Neural cell (in vitro differentiated cells): Measurements from ENCODE around the gene APOM. TPM values are rescaled to one million over a fixed set of nuclear protein-coding genes. Genes with fewer than 3 reads are reported as not detected.

ENCODE experiments used
- H2AFZ ChIP-seq: fragments of 200-600, 300-800 bp; sonication (generic), shearing (Covaris generic); 2 replicates; pipeline ENCODE4 v1.6.0; 2014; ENCODE audit warnings: low read depth, mild to moderate bottlenecking, antibody characterized with exemption, low read length, moderate library complexity
- H3F3A ChIP-seq: fragments of 200-600 bp; shearing (Covaris generic); 2 replicates; pipeline ENCODE4 v1.6.1; 2016; ENCODE audit warnings: mild to moderate bottlenecking, moderate library complexity, mixed read lengths, antibody characterized with exemption, low read length; ENCODE audit not compliant: insufficient read depth, poor library complexity, severe bottlenecking
- H3K27ac ChIP-seq: fragments of 200-600, 300-800 bp; sonication (generic), shearing (Covaris generic); 2 replicates; pipeline ENCODE4 v1.5.1; 2014; ENCODE audit warnings: mild to moderate bottlenecking, low read length, moderate library complexity
- H3K27me3 ChIP-seq: fragments of 300-800, 200-600 bp; sonication (generic), shearing (Covaris generic); 2 replicates; pipeline ENCODE4 v1.6.0; 2014; ENCODE audit warnings: mild to moderate bottlenecking, low read depth, low read length, moderate library complexity; ENCODE audit not compliant: insufficient read depth
- H3K36me3 ChIP-seq: fragments of 300-800, 200-600 bp; sonication (generic), shearing (Covaris generic); 2 replicates; pipeline ENCODE4 v1.5.1; 2014; ENCODE audit warnings: mild to moderate bottlenecking, antibody characterized with exemption, low read length, moderate library complexity; ENCODE audit not compliant: insufficient read depth
- H3K4me2 ChIP-seq: fragments of 300-800, 200-600 bp; sonication (generic), shearing (Covaris generic); 2 replicates; pipeline ENCODE4 v1.6.0; 2014; ENCODE audit warnings: mild to moderate bottlenecking, low read length
- H3K4me3 ChIP-seq: fragments of 300-800, 200-600 bp; sonication (generic), shearing (Covaris generic); 2 replicates; pipeline ENCODE4 v1.5.1; 2014; ENCODE audit warnings: mild to moderate bottlenecking, low read length, moderate library complexity
- H3K79me2 ChIP-seq: fragments of 200-600 bp; shearing (Covaris generic); replicated peaks from 2 replicates; pipeline ENCODE4 v1.6.0; 2014; ENCODE audit warnings: mild to moderate bottlenecking, low read length, moderate library complexity; ENCODE audit not compliant: insufficient read depth
- H3K9ac ChIP-seq: fragments of 300-800, 200-600 bp; sonication (generic), shearing (Covaris generic); 2 replicates; pipeline ENCODE4 v1.6.1; 2016; ENCODE audit warnings: mild to moderate bottlenecking, low read length, mixed read lengths
- H3K9me2 ChIP-seq: fragments of 200-600 bp; shearing (Covaris generic); 2 replicates; pipeline ENCODE4 v1.6.1; 2016; ENCODE audit warnings: mild to moderate bottlenecking, low read length, mixed read lengths; ENCODE audit not compliant: insufficient read depth
- H3K9me3 ChIP-seq: fragments of 200-600, 300-800 bp; sonication (generic), shearing (Covaris generic); 2 replicates; pipeline ENCODE4 v1.6.1; 2016; ENCODE audit warnings: mild to moderate bottlenecking, mixed run types, low read length, moderate library complexity, mixed read lengths
- H4K20me1 ChIP-seq: fragments of 200-600 bp; shearing (Covaris generic); 2 replicates; pipeline ENCODE4 v1.6.1; 2016; ENCODE audit warnings: mild to moderate bottlenecking, mixed run types; ENCODE audit not compliant: insufficient read depth
- EP300 ChIP-seq: fragments of 450-650 bp; conservative IDR thresholded peaks from 2 replicates; pipeline ENCODE4 v1.6.1; 2014; ENCODE audit warnings: antibody characterized with exemption, mild to moderate bottlenecking, moderate library complexity; ENCODE audit not compliant: poor library complexity, severe bottlenecking
- EZH2 ChIP-seq: fragments of 200-600, 300-800 bp; shearing (Covaris generic), sonication (generic); IDR thresholded peaks from 2 replicates; pipeline ENCODE4 v1.6.1; 2014; ENCODE audit warnings: antibody characterized with exemption, low read length, borderline replicate concordance, mild to moderate bottlenecking; ENCODE audit not compliant: insufficient read depth, poor library complexity, severe bottlenecking
- MXI1 ChIP-seq: fragments of 450-650 bp; conservative IDR thresholded peaks from 2 replicates; pipeline ENCODE4 v1.6.1; 2014; ENCODE audit warnings: antibody characterized with exemption, mild to moderate bottlenecking; ENCODE audit not compliant: poor library complexity, severe bottlenecking
- POLR2AphosphoS5 ChIP-seq: IDR thresholded peaks from 2 replicates; pipeline ENCODE4 v1.6.1; 2012
- RAD21 ChIP-seq: fragments of 450-650 bp; conservative IDR thresholded peaks from 2 replicates; pipeline ENCODE4 v1.6.1; 2014; ENCODE audit warnings: antibody characterized with exemption, mild to moderate bottlenecking, moderate library complexity
- SMC3 ChIP-seq: fragments of 450-650 bp; conservative IDR thresholded peaks from 2 replicates; pipeline ENCODE4 v1.6.1; 2014; ENCODE audit warnings: antibody characterized with exemption, mild to moderate bottlenecking, moderate library complexity; ENCODE audit not compliant: poor library complexity
- TAF1 ChIP-seq: IDR thresholded peaks from 2 replicates; pipeline ENCODE4 v1.6.1; 2012; ENCODE audit warnings: low read depth
- polyA plus RNA-seq: library from polyadenylated mRNA; depleted of rRNA; stranded (reverse); fragments of >200 nt; gene quantifications from 2 replicates; pipeline ENCODE4 v1.2.3, GENCODE V29; 2014
- TF ChIP-seq, protein P1 (sequence below): IDR thresholded peaks from 2 replicates; pipeline ENCODE4 v1.6.1; 2012; ENCODE audit warnings: borderline replicate concordance
- TF ChIP-seq, protein P2 (sequence below): fragments of 450-650 bp; IDR thresholded peaks from 2 replicates; pipeline ENCODE4 v1.5.1; 2014; ENCODE audit warnings: antibody characterized with exemption, mild to moderate bottlenecking, moderate library complexity; ENCODE audit not compliant: poor library complexity, severe bottlenecking

Gene APOM
- polyA plus RNA-seq, 1 donor from 2014 or later, result 4.4 TPM

DNA sequence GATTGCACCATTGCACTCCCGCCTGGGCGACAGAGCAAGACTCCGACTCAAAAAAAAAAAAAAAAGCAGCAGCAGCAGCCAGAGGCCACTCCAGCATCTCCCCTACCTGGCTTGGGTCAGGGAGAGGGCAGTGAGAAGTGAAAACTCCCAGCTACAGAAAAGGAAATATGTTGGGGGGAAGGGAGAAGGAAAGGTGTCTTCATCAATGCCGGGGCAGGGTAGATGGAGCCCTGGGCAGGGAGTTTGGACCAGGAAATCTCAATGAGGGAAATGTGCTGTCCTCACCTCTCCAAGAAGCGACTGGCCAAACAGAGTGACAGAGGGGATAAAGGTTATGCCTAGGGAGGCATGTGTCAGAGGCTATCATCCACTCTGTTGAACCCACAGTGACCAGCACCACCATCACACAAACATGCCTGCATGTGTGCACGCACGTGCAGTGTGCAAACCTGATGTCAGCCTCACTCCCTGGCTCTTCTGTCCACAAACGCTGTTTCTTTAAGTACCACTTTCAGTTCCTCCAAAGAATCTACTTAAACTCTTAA lies 41.5 kb upstream of the APOM start:
- no peak overlapping the region for H3K4me2 ChIP-seq
- no peaks in the 10 kb centered on the region for H3K36me3 ChIP-seq
- H3K9me3 ChIP-seq, result no peaks in the 10 kb centered on the region
- H3K27me3 ChIP-seq, result no peaks in the 10 kb centered on the region
- no peak overlapping the region for H3K9ac ChIP-seq
- H2AFZ ChIP-seq, result no peak overlapping the region
- no peaks in the 10 kb centered on the region for H3K79me2 ChIP-seq
- no peaks in the 10 kb centered on the region for H4K20me1 ChIP-seq
- H3F3A ChIP-seq, result no peaks in the 10 kb centered on the region
- H3K4me3 ChIP-seq, result no peak overlapping the region
- TF ChIP-seq EZH2 (no peak), POLR2AphosphoS5 (no peak), MXI1 (no peak), SMC3 (no peak), RAD21 (no peak), TAF1 (no peak), EP300 (no peak)
- TF ChIP-seq, protein P1, sequence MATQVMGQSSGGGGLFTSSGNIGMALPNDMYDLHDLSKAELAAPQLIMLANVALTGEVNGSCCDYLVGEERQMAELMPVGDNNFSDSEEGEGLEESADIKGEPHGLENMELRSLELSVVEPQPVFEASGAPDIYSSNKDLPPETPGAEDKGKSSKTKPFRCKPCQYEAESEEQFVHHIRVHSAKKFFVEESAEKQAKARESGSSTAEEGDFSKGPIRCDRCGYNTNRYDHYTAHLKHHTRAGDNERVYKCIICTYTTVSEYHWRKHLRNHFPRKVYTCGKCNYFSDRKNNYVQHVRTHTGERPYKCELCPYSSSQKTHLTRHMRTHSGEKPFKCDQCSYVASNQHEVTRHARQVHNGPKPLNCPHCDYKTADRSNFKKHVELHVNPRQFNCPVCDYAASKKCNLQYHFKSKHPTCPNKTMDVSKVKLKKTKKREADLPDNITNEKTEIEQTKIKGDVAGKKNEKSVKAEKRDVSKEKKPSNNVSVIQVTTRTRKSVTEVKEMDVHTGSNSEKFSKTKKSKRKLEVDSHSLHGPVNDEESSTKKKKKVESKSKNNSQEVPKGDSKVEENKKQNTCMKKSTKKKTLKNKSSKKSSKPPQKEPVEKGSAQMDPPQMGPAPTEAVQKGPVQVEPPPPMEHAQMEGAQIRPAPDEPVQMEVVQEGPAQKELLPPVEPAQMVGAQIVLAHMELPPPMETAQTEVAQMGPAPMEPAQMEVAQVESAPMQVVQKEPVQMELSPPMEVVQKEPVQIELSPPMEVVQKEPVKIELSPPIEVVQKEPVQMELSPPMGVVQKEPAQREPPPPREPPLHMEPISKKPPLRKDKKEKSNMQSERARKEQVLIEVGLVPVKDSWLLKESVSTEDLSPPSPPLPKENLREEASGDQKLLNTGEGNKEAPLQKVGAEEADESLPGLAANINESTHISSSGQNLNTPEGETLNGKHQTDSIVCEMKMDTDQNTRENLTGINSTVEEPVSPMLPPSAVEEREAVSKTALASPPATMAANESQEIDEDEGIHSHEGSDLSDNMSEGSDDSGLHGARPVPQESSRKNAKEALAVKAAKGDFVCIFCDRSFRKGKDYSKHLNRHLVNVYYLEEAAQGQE, result no peak
- TF ChIP-seq, protein P2, sequence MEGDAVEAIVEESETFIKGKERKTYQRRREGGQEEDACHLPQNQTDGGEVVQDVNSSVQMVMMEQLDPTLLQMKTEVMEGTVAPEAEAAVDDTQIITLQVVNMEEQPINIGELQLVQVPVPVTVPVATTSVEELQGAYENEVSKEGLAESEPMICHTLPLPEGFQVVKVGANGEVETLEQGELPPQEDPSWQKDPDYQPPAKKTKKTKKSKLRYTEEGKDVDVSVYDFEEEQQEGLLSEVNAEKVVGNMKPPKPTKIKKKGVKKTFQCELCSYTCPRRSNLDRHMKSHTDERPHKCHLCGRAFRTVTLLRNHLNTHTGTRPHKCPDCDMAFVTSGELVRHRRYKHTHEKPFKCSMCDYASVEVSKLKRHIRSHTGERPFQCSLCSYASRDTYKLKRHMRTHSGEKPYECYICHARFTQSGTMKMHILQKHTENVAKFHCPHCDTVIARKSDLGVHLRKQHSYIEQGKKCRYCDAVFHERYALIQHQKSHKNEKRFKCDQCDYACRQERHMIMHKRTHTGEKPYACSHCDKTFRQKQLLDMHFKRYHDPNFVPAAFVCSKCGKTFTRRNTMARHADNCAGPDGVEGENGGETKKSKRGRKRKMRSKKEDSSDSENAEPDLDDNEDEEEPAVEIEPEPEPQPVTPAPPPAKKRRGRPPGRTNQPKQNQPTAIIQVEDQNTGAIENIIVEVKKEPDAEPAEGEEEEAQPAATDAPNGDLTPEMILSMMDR, result no peak
- no peak overlapping the region for H3K27ac ChIP-seq
- no peaks in the 10 kb centered on the region for H3K9me2 ChIP-seq

- H2AFZ ChIP-seq, result no peak within 1 kb of the TSS
- no peak within 1 kb of the TSS for H3K4me2 ChIP-seq
- H3F3A ChIP-seq, result no peaks in the 10 kb centered on the region
- H3K36me3 ChIP-seq, result no peaks in the 10 kb centered on the region
- H3K27me3 ChIP-seq, result no peaks in the 10 kb centered on the region
- H3K9me2 ChIP-seq, result no peaks in the 10 kb centered on the region
- H3K4me3 ChIP-seq, result no peak within 1 kb of the TSS
- H3K79me2 ChIP-seq, result no peaks in the 10 kb centered on the region
- H3K27ac ChIP-seq, result no peak within 1 kb of the TSS
- no peak within 1 kb of the TSS for H3K9ac ChIP-seq
- no peaks in the 10 kb centered on the region for H4K20me1 ChIP-seq
- H3K9me3 ChIP-seq, result no peaks in the 10 kb centered on the region
- no peak for TF ChIP-seq POLR2AphosphoS5
- TF ChIP-seq SMC3, result no peak
- no peak for TF ChIP-seq EZH2
- TF ChIP-seq RAD21, result no peak
- TF ChIP-seq TAF1, result no peak
- TF ChIP-seq MXI1, result no peak
Observed at GRCh38 chr6:31614684-31615578, 40.8 kb upstream of the APOM start, which contains the start of gene AIF1. Gene AIF1, plus strand, starts transcription at chr6:31615234. Its CDS starts 96 bp downstream, at chr6:31615330.
